ENCODE results near the gene ZNF414. TPM values are rescaled to one million over a fixed set of nuclear protein-coding genes. Genes with fewer than 3 reads are reported as not detected.

ZNF414 gene
- total and polyA plus RNA-seq, 10 of the 15 experiments (the other 5 are each of a cell fraction or from before 2014, with no cell fraction given) = 0.16 to 23.7 (median 5.3) TPM; not detected in 1

GRCh38 chr19:8506402-8506957 is 7.5 kb downstream of the ZNF414 start:
- no TSS peak for BruUV-seq (replicated peaks)
- Histone ChIP-seq H3K9me3 (replicated peaks; ENCODE audit: control insufficient read depth, insufficient read depth, low read length) (no peaks in the 10 kb centered on the region), H3K27me3 (replicated peaks in 1 of 2; ENCODE audit: control insufficient read depth in 2 of 2, insufficient read depth in 2 of 2, low read length in 1 of 2) (no peaks in the 10 kb centered on the region), H3K36me3 (ENCODE audit: control insufficient read depth in 2 of 2, insufficient read depth in 2 of 2, low read length in 1 of 2) (no peaks in the 10 kb centered on the region), H3K4me2 (ENCODE audit: control insufficient read depth, insufficient read depth) (peak overlapping the region; percentile 99), H3K27ac (ENCODE audit: control insufficient read depth, insufficient read depth) (peak overlapping the region; percentile 33; the same call in 1 of the 2 replicates), H3K4me3 (peak overlapping the region; percentile 69), H2AFZ (ENCODE audit: control insufficient read depth, low read depth, low read length) (peak overlapping the region; percentile 91), H3K79me2 (ENCODE audit: control insufficient read depth, insufficient read depth, low read length) (no peaks in the 10 kb centered on the region), H3K9ac (ENCODE audit: control insufficient read depth, insufficient read depth, low read length) (peak overlapping the region; percentile 58), H4K20me1 (ENCODE audit: control insufficient read depth, insufficient read depth) (no peaks in the 10 kb centered on the region), H3K4me1 (ENCODE audit: control insufficient read depth, insufficient read depth, low read length) (peaks cover 4% of the 10 kb centered on the region; the same call in 1 of the 2 replicates)
- ChIA-PET POLR2A (interaction anchor here (1.4 kb wide), 2 partner anchors 7 to 19 kb away, joined by 3 to 8 read pairs; partner anchors contain the start of gene ZNF414), CTCF (interaction anchor here (1.4 to 3.7 kb wide), 6 partner anchors 8 to 152 kb away, joined by 5 to 29 read pairs (median 6); partner anchors contain the start of genes MARCHF2 and ZNF414), SMC1A (ENCODE audit: uncharacterized antibody, unreplicated experiment) (interaction anchor here (0.9 to 1.5 kb wide), 2 partner anchors 60 to 145 kb away, joined by 3 read pairs; no protein-coding TSS in a partner anchor), RAD21 (ENCODE audit: unreplicated experiment) (interaction anchor here (2.5 kb wide), 1 partner anchor 93 kb away, joined by 16 read pairs; the partner anchor contains the start of gene MARCHF2)
- intact Hi-C loops (cut with micrococcal nuclease; ENCODE audit: unreplicated experiment) (loop anchor here (2.0 kb wide), 1 partner anchor 94 kb away; the partner anchor contains the start of gene MARCHF2), in situ Hi-C loops (cut with MboI) (no loop called here)
- FAIRE-seq (no peak), DNase-seq (ENCODE audit: low read depth, low spot score) (no peak), ATAC-seq (no peak; the same call in 2 of the 3 replicates)
- WGBS (ENCODE audit: insufficient coverage, insufficient replicate concordance, low lambda C conversion rate, missing lambda C conversion rate) = 34% methylated on average over 18 of the region's 18 CpGs
- TF ChIP-seq ATF7 (IDR thresholded peaks at IDR 0.05; ENCODE audit: low read depth) = no peak
- no peak for TF ChIP-seq IRF5 (IDR thresholded peaks at IDR 0.05; ENCODE audit: borderline replicate concordance)
- TF ChIP-seq CEBPB (IDR thresholded peaks at IDR 0.05; ENCODE audit: borderline replicate concordance in 1 of 2, low read depth in 2 of 2, low read length in 2 of 2) = no peak
- TF ChIP-seq IKZF1 (conservative IDR thresholded peaks at IDR 0.05) = peak; percentile 5; the same call in 1 of the 2 replicates
- TF ChIP-seq EP300 (IDR thresholded peaks at IDR 0.05; ENCODE audit: borderline replicate concordance in 1 of 2, control insufficient read depth in 1 of 2, low read depth in 2 of 2, low read length in 2 of 2) = no peak
- TF ChIP-seq NRF1 (conservative IDR thresholded peaks at IDR 0.05; ENCODE audit: low read depth, low read length) = no peak
- TF ChIP-seq MLLT1 (IDR thresholded peaks at IDR 0.05) = no peak
- TF ChIP-seq ZBTB11 (CRISPR knock-in tag; IDR thresholded peaks at IDR 0.05) = no peak
- TF ChIP-seq FOXK2 (IDR thresholded peaks at IDR 0.05) = no peak
- no peak for TF ChIP-seq RFX5 (IDR thresholded peaks at IDR 0.05; ENCODE audit: low read depth, low read length)
- TF ChIP-seq NFIC (IDR thresholded peaks at IDR 0.05; ENCODE audit: low read depth, low read length) = no peak
- TF ChIP-seq HCFC1 (IDR thresholded peaks at IDR 0.05; ENCODE audit: low read length) = no peak
- no peak for TF ChIP-seq ZNF217 (IDR thresholded peaks at IDR 0.05)
- TF ChIP-seq PML (IDR thresholded peaks at IDR 0.05; ENCODE audit: low read length) = no peak
- TF ChIP-seq E2F4 (IDR thresholded peaks at IDR 0.05; ENCODE audit: low read depth, low read length) = no peak
- TF ChIP-seq POLR2A (IDR thresholded peaks at IDR 0.05; ENCODE audit: low read depth, low read length) = no peak
- no peak for TF ChIP-seq NFYA (IDR thresholded peaks at IDR 0.05; ENCODE audit: borderline replicate concordance, low read depth, low read length)
- no peak for TF ChIP-seq PAX8 (IDR thresholded peaks at IDR 0.05)

Measured in GM12878 (cell line).